Measurements from ENCODE around the gene CORO2B.
A peak's percentile ranks its signal among the peaks of the same experiment; 100 is the strongest.

CORO2B gene

GRCh38 chr15:68550498-68551295 is 28.1 kb upstream of the CORO2B start:
- H3K4me3 ChIP-seq (ENCODE audit: low read length) = no peak overlapping the region
- TF ChIP-seq, protein P1, sequence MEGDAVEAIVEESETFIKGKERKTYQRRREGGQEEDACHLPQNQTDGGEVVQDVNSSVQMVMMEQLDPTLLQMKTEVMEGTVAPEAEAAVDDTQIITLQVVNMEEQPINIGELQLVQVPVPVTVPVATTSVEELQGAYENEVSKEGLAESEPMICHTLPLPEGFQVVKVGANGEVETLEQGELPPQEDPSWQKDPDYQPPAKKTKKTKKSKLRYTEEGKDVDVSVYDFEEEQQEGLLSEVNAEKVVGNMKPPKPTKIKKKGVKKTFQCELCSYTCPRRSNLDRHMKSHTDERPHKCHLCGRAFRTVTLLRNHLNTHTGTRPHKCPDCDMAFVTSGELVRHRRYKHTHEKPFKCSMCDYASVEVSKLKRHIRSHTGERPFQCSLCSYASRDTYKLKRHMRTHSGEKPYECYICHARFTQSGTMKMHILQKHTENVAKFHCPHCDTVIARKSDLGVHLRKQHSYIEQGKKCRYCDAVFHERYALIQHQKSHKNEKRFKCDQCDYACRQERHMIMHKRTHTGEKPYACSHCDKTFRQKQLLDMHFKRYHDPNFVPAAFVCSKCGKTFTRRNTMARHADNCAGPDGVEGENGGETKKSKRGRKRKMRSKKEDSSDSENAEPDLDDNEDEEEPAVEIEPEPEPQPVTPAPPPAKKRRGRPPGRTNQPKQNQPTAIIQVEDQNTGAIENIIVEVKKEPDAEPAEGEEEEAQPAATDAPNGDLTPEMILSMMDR (conservative IDR thresholded peaks at IDR 0.05; ENCODE audit: low read length) = peak; percentile 96
- peak; percentile 38 for DNase-seq (ENCODE audit: low read depth)

- no peak for DNase-seq (ENCODE audit: low read depth)
- TF ChIP-seq, protein P1 (conservative IDR thresholded peaks at IDR 0.05; ENCODE audit: low read length) = no peak
- no peak overlapping the region for H3K4me3 ChIP-seq (ENCODE audit: low read length)
Measured at GRCh38 chr15:68551296-68551635, 27.5 kb upstream of the CORO2B start.

GRCh38 chr15:68552344-68552743 is 26.4 kb upstream of the CORO2B start:
- TF ChIP-seq, protein P1 (conservative IDR thresholded peaks at IDR 0.05; ENCODE audit: low read length) = no peak
- H3K4me3 ChIP-seq (ENCODE audit: low read length) = no peak overlapping the region
- no peak for DNase-seq (ENCODE audit: low read depth)

DNA sequence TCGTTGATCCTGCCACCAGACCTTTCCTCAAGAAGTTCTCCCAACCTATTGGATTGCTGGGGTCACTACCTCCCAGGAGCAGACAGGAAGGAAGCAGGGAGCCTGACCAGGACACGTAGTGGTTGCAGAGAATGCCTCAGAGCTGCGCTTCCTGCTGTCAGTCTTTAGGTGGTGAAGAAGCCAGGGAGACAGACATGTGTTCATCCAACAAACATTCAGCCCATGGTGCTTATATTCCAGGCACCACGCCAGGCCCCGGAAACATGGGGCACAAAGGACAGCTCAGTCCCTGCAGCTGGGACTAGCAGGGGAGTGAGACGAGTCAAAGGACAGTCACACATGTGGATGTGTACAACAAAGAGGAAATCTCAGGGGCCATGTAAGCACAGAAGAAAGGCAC is 26.0 kb upstream of the CORO2B start:
- TF ChIP-seq, protein P1 (conservative IDR thresholded peaks at IDR 0.05; ENCODE audit: low read length) = no peak
- peak; percentile 48 for DNase-seq (ENCODE audit: low read depth)
- H3K4me3 ChIP-seq (ENCODE audit: low read length) = no peak overlapping the region

DNA sequence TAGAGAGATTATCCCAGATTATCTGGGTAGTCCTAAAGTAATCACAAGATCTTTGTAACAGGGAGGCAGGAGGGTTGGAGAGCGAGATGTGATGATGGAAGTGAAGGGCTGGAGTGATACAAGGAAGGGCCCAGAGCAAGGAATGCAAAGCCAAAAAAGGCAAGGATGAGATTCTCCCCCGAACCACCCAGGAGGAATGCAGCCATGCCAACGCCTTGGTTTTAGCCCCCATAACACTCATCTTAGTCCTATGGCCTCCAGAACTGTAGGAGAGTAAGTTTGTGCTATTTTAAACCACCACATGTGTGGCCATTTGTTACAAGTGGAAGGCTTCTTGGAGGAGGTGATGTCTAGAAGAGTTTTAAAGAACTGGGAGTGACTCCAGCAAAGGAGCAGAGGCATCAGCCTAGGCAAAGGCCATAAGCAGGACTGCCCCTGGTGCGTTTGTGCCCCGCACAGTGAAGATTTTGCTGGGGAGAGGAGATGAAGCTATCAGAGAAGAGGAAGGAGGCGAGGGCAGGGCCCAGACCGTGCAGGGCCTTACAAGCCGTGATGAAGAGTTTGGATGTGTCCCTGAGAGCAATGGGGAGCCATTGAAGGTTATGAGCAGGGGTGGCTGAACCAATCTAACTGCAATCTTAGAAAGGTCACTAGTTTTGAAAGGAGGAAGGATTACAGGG is 25.3 kb upstream of the CORO2B start:
- no peak for DNase-seq (ENCODE audit: low read depth)
- no peak overlapping the region for H3K4me3 ChIP-seq (ENCODE audit: low read length)
- TF ChIP-seq, protein P1 (conservative IDR thresholded peaks at IDR 0.05; ENCODE audit: low read length) = no peak

DNA sequence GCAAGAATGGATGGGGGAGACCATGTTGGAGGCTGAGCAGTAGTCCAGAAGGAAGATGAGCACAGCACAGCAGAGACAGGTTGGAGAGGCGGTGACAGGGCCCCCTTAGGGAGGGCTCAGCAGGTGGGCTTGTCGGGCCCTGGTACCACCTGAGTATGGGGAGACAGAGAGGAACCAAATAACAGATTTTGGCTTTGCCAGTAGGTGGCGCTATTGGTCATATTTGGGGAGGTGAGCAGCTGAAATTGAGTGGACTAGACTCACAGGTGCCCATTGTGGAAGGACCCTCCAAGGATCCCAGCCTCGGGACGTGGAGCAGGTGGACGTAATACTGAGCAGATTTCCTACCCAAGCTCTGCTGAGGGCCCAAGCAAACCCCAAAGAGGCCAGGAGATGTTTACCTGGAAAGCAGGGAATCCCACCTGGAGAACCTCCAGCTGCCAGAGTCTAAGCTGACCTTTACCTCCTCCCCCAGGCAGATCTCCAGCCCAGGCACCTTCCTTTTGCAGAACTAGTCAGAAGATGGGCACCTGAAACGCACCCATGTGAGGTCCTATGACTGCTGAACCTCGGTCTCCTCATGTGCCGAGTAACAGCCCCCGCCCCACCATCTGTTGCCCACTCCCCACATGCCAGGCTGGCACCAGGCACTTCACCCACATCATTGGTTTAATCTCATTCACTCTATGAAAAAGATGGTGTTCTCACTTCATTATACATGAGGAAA is 24.6 kb upstream of the CORO2B start:
- DNase-seq (ENCODE audit: low read depth) = peak; percentile 46
- no peak overlapping the region for H3K4me3 ChIP-seq (ENCODE audit: low read length)
- TF ChIP-seq, protein P1 (conservative IDR thresholded peaks at IDR 0.05; ENCODE audit: low read length) = peak; percentile 74
